Left hindlimb (tissue), 1 donor: ENCODE measurements around the gene MPV17L2.
A peak's percentile ranks its signal among the peaks of the same experiment; 100 is the strongest.
"Not testable (repeated sequence)": the region's sequence is repeated elsewhere in the genome, so short reads cannot be mapped to it uniquely, and the experiment has no call there.

Experiments
- DNase-seq: peaks from one replicate; pipeline ENCODE4 v3.0.0-alpha.2; 2018

Gene MPV17L2

GRCh38 chr19:18193388-18194180 lies 566 bp downstream of the MPV17L2 start:
- DNase-seq, result no peak

DNA sequence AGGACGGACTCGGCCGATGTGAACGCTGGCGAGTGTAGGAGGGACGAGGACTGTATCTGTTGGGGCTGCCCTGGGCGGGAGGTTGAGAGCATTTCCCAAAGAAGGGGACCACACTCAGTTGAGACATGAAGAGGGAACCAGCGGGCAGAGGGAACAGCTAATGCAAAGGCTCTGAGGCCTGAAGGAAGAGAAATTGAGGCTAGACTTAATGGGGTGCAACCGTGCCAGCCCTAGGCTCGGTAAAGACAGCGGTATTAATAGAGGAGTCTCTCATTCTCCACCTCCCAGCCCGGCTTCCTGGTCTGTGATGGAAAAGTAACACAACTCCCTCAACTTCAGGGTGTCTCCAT lies 1.1 kb downstream of the MPV17L2 start:
- no peak for DNase-seq

DNA sequence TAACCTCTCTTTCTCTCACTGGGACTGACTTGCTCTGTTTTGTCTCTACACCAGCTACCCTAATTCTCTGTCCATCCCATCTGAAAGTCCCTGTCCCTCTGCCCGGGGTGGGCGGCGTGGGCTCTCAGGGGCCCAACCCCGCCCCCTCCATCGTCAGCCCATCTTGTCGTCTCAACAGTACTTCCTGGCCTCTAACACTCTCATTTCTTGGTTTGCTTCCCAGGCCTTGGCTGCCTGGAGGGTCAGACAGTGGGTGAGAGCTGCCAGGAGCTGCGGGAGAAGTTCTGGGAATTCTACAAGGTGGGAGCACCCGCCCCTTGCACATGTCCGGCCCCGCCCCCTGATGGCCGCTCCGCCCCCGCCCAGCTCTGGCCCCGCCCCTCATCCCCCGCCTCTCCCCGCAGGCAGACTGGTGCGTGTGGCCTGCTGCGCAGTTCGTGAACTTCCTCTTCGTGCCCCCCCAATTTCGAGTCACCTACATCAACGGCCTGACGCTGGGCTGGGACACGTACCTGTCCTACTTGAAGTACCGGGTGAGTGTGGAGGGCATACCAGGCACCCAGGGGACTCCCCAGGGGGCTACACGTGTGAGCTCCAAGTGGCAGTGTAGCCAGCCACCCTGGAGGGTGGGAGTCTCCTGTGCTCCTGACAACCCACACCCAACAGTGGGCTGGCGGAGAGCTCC lies 1.7 kb downstream of the MPV17L2 start:
- no peak for DNase-seq

DNA sequence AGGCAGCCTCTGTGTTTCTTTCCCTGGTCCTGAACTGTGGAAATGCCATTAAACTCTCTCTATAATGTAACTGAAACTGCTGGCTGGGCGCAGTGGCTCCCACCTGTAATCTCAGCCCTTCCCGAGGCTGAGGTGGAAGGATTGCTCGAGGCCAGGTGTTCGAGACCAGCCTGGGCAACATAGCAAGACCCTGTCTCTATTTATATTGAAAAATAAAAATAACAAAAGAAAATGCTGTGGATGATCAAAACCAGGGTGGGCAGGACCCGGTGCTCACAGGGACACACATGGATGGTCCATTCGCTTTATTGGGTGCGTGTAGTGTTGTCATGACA lies 3.5 kb downstream of the MPV17L2 start:
- DNase-seq, result no peak

GRCh38 chr19:18197306-18197705 lies 4.3 kb downstream of the MPV17L2 start:
- DNase-seq, result no peak

- DNase-seq, result no peak
Measured at GRCh38 chr19:18197941-18198340, 4.9 kb downstream of the MPV17L2 start.

GRCh38 chr19:18198374-18198773 lies 5.4 kb downstream of the MPV17L2 start:
- DNase-seq, result no peak

GRCh38 chr19:18202397-18202777 lies 9.4 kb downstream of the MPV17L2 start:
- no peak for DNase-seq

DNA sequence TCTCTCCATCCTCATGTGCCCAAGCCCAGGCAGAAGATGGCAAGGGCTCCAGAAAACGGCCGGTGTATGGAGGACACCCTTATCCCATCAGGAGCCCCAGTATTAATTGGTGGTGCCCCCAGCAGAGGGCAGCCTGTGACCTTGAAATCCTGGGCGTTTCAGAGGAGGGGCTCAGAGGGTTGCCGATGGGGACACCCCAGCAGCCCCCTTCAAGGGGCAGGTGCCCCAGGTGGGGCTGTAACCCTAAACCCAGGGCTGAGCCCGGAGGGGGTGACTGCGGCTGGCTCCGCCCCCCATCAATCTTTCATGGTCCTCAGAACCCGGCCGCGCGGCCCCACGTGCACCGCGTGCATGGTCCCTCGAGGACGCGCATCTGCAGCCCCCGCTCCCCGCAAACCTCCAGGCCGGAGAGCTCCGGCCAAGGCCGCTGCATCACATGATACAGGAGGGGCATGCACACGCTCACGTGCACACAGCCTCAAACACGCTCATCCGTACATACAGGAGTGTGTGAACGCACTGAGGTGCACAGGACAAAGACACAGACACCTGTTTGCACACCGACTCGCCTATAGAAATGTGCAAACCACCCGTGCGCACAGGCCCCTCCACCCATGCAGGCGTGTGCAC lies 9.9 kb downstream of the MPV17L2 start:
- peak; percentile 44 for DNase-seq

DNA sequence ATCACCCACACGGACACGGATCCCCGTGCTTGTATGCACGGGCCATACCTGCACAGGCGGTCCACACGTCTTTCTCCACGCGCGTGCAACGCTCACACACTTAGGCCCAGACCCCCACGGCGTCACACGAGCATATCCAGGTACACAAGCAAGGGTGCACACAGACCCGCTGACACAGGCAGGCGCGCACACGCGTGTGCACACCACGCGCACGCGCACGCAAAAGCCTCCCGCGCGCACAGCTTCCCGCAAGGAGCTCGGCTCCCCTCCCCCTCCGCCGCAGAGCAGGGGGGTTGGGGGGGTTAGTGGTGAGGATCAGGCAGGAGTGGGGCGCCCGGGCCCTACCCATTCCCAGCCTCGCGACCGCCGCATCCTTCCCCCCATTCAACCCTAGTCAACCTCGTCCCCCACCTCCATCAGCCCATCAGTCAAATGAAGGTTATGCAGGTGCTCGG lies 10.4 kb downstream of the MPV17L2 start:
- DNase-seq, result no peak

DNA sequence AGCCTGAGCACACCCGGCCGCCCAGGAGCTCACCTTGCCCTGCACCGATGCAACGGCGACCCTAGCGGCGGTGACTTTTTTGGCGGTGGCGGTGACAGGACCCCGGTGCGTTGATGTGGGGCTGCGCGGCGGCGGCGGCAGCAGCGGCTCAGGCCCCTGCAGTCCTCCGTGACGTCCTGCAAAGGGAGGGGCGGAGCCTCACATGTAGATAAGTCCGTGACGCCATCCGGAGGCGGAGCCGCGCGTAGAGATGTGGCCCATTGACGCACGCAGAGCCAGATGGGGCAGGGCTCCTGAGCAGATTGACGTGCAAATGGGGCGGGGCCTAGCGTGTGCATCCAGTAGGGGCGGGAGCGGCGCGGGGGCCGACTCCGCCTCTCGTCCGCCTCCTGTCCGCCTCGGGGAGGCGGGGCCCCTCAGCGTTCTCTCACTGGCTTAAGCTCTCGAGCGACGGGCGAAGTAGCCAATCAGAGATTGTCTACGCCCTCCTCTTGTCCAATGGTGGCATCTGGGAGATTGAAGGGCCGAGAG lies 10.9 kb downstream of the MPV17L2 start, which contains the start of gene RAB3A:
Gene RAB3A, minus strand, starts transcription at position 180 of the 531 bp plus-strand sequence. CDS start 1,302 bp downstream, outside the sequence.
- peak; percentile 100 for DNase-seq

GRCh38 chr19:18204394-18205199 lies 11.6 kb downstream of the MPV17L2 start:
- DNase-seq, result no peak

- DNase-seq, result peak; percentile 87
Measured at GRCh38 chr19:18205200-18205892, 12.3 kb downstream of the MPV17L2 start.

- no peak for DNase-seq
Measured at GRCh38 chr19:18206018-18206417, 13.0 kb downstream of the MPV17L2 start.

DNA sequence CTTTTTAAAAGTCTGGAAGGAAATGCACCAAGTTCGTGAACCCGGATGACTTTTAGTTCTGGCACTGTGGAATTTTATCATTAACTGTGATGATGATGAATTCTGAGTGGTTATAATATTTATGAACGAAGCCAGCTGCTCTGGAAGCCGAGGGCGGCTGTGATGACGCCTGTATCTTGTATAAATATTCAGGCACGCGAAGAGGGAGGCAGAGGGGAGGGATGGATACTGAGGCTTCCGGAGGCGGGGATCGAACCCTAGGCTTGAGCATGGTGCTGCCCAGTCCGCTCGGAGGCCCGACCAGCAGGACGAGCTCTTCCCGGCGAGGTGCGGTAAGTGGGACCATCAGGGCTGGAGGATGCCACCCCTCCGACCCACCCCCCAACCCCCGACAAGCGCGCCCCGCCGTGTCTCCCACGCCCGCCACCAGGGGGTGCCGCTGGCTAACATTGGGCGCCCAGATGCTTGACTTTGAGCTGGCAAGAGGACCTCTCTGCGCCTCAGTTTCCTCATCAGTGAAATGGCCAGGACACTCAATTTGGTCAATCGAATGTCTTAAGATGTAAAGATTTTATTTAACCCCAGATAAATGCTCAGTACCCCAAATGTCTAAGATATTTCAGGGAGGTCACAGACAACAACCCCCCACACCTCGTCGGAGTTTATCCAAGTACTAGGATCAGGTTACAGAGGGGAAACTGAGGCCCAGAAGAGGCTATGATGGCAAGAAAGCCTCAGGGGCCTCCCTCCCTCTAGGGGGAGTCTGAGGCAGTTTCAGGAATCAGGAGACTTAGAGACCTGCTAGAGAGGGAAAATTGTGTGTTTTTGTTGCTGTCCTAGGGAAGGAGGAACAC lies 15.3 kb downstream of the MPV17L2 start:
- DNase-seq, result no peak

- not testable (repeated sequence) for DNase-seq
Measured at GRCh38 chr19:18209912-18210311, 16.9 kb downstream of the MPV17L2 start.

DNA sequence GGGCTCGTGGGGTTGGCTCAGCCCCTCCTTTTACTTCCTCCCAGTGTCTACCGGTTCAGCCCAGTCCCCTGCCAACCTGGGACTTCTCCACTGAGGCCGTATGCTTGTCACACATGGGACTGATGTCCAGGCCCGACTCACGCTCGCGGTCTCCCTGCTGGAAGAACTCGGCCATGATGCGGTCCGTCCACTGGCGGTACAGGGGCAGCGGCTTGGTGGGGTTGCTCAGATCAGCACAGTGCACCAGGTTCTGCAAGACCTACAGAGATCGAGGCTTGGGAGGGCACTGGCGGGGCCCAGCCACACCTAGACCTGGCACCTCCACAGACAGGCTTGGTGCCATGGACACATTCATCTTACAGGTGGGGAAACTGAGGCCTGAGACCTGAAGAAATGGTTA lies 18.7 kb downstream of the MPV17L2 start:
- no peak for DNase-seq

DNA sequence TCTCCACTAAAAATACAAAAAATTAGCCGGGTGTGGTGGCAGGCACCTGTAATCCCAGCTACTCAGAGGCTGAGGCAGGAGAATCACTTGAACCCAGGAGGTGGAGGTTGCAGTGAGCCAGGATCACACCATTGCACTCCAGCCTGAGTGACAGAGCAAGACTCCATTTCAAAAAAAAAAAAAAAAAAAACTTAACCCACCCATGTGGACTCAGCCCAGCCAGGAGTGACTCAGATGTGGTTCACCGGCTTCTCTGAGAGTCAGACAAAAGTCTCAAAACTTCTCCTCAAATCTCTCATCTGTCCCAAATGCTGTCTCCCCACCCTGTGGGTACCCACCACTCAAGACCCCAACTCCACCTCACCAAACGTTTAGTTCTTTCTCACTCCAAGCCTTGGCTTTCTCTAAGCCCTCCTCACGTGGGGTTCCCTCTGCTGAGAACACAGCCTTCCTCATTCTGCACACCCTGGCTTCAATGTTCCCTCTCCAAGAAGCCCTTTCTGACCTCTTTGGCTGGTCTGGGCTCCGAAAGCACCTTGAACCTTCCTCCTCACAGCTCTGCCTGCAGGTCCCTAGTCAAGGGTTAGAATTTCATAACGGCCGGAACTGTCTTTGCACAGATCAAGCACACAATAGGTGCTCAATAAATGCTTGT lies 21.9 kb downstream of the MPV17L2 start:
- no peak for DNase-seq

GRCh38 chr19:18216789-18217188 lies 23.8 kb downstream of the MPV17L2 start:
- no peak for DNase-seq

DNA sequence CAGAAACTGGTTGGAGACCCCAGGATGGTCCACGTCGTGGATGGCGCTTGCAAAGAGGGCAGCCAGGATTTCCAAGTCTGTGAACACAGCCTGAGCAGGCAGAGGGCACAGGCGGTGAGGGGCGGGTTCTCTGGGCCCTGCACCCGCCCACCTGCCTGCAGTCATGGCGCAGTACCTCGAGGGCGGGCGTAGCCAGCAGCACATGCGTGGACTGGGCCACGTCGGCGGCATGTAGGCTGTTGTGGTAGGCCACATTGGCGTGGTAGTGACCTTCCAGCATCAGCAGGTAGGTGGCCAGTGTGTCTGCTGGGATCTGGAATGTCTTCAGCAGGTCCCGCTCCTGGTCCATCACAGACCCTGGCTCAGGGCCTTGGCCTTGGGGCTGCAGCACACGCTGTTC lies 25.1 kb downstream of the MPV17L2 start:
- DNase-seq, result no peak

DNA sequence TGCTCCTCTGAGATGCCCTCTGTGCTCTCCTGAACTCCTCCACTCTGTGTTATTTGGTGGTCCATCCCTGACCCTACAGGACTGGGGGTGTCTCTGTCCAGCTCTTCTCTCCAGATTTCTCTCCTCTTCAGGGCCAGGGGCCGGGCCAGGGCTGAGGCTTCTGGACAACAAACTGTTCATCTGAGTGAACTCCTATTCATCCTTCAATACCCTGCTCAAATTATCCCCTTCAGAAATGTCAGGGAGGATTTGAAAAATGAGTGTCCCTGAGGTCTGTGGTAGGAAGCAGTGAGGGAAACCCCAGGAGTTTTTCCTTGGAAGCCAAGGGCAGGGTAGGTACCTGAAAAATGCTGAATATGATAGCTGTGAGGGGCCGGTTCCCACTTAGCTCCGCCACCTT lies 25.6 kb downstream of the MPV17L2 start:
- DNase-seq, result no peak
